ENCODE measurements around the gene APOL5. TPM values are rescaled to one million over a fixed set of nuclear protein-coding genes. Genes with fewer than 3 reads are reported as not detected.
"Not testable (repeated sequence)": the region's sequence is repeated elsewhere in the genome, so short reads cannot be mapped to it uniquely, and the experiment has no call there.

Gene APOL5, protein sequence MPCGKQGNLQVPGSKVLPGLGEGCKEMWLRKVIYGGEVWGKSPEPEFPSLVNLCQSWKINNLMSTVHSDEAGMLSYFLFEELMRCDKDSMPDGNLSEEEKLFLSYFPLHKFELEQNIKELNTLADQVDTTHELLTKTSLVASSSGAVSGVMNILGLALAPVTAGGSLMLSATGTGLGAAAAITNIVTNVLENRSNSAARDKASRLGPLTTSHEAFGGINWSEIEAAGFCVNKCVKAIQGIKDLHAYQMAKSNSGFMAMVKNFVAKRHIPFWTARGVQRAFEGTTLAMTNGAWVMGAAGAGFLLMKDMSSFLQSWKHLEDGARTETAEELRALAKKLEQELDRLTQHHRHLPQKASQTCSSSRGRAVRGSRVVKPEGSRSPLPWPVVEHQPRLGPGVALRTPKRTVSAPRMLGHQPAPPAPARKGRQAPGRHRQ
- not detected for total RNA-seq

DNA sequence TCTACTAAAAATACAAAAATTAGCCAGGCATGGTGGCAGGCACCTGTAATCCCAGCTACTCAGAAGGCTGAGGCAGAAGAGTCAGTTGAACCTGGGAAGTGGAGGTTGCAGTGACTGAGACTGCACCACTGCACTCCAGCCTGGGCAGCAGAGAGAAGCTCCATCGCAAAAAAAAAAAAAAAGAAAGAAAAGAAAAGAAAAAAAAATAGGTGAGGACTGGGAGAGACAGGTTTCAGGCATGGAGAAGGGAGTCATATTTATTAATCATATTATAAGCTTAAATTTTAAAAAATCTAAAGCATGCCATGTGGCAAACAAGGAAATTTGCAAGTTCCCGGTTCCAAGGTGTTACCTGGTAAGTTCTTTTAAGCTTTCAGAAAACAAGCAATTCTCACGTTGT lies at the start of gene APOL5:
Gene APOL5, plus strand, starts transcription at position 301 of the 400 bp plus-strand sequence. Its CDS starts 0 bp downstream, at position 301.
- 74% methylated on average over 3 of the region's 3 CpGs for WGBS
- no peaks in the 10 kb centered on the region for H3K9me3 ChIP-seq
- TF ChIP-seq, protein P1, sequence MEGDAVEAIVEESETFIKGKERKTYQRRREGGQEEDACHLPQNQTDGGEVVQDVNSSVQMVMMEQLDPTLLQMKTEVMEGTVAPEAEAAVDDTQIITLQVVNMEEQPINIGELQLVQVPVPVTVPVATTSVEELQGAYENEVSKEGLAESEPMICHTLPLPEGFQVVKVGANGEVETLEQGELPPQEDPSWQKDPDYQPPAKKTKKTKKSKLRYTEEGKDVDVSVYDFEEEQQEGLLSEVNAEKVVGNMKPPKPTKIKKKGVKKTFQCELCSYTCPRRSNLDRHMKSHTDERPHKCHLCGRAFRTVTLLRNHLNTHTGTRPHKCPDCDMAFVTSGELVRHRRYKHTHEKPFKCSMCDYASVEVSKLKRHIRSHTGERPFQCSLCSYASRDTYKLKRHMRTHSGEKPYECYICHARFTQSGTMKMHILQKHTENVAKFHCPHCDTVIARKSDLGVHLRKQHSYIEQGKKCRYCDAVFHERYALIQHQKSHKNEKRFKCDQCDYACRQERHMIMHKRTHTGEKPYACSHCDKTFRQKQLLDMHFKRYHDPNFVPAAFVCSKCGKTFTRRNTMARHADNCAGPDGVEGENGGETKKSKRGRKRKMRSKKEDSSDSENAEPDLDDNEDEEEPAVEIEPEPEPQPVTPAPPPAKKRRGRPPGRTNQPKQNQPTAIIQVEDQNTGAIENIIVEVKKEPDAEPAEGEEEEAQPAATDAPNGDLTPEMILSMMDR (IDR thresholded peaks at IDR 0.05): no peak
- TF ChIP-seq POLR2AphosphoS5 (IDR thresholded peaks at IDR 0.05) (no peak), POLR2A (IDR thresholded peaks at IDR 0.05) (no peak)
- no peak for DNase-seq (ENCODE audit: low spot score)
- H3K4me3 ChIP-seq: no peak within 1 kb of the TSS
- no peaks in the 10 kb centered on the region for H3K4me1 ChIP-seq (replicated peaks)
- no peaks in the 10 kb centered on the region for H3K27me3 ChIP-seq (replicated peaks; ENCODE audit: insufficient read depth)
- intact Hi-C loops (cut with DNase I): no loop called here
- no peaks in the 10 kb centered on the region for H3K36me3 ChIP-seq
- no peak within 1 kb of the TSS for H3K27ac ChIP-seq

DNA sequence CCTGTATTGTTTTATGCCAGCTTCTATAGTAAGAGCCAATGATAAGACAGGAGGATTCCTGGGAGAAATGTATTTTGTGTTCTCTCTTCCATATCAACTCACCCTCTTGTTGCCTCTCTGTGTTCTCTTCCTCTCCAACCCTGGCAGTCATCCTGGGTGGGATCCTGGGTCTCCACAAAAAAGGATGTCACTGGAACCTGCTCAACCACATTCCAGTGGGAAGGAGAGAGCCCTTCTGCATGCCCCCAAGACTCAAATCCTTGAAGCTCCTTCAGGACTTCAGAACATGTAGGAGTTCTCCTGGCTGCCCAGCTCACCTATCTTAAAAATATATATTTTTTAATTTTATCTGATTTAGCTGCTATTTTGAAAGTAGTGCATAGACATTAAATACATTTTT lies 43.3 kb upstream of the APOL5 start:
- no peaks in the 10 kb centered on the region for H3K36me3 ChIP-seq
- DNase-seq (ENCODE audit: low spot score): no peak
- H3K27me3 ChIP-seq (replicated peaks; ENCODE audit: insufficient read depth): no peaks in the 10 kb centered on the region
- no peaks in the 10 kb centered on the region for H3K9me3 ChIP-seq
- TF ChIP-seq, protein P1 (IDR thresholded peaks at IDR 0.05): no peak
- TF ChIP-seq POLR2A (IDR thresholded peaks at IDR 0.05) (no peak), POLR2AphosphoS5 (IDR thresholded peaks at IDR 0.05) (no peak)
- H3K4me1 ChIP-seq (replicated peaks): no peaks in the 10 kb centered on the region
- intact Hi-C loops (cut with DNase I): no loop called here
- H3K4me3 ChIP-seq: no peak overlapping the region
- no peak overlapping the region for H3K27ac ChIP-seq

DNA sequence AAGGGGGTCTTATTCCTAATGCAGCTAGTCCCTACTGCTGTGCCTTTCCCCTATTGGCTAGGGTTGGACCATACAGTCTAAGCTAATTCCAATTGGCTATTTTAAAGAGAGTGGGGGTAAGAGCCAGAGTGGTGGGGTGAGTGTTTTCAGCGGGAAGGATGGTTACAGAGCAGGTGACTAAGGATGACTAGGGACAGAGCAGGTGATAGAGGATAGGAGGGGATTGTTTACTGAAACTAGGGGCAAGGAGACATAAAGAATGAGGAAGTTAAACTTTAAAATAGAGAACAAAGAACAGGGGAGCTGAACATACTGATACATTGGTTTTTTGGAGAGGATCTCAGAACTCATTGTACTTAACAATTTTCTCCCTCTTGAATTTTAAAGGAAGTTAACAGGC lies 41.6 kb upstream of the APOL5 start:
- DNase-seq (ENCODE audit: low spot score); H3K27ac ChIP-seq; H3K27me3 ChIP-seq (replicated peaks; ENCODE audit: insufficient read depth); H3K4me1 ChIP-seq (replicated peaks); H3K4me3 ChIP-seq; H3K36me3 ChIP-seq; H3K9me3 ChIP-seq; intact Hi-C loops (cut with DNase I): not testable (repeated sequence)
- 25% methylated on average over 1 of the region's 1 CpG for WGBS

DNA sequence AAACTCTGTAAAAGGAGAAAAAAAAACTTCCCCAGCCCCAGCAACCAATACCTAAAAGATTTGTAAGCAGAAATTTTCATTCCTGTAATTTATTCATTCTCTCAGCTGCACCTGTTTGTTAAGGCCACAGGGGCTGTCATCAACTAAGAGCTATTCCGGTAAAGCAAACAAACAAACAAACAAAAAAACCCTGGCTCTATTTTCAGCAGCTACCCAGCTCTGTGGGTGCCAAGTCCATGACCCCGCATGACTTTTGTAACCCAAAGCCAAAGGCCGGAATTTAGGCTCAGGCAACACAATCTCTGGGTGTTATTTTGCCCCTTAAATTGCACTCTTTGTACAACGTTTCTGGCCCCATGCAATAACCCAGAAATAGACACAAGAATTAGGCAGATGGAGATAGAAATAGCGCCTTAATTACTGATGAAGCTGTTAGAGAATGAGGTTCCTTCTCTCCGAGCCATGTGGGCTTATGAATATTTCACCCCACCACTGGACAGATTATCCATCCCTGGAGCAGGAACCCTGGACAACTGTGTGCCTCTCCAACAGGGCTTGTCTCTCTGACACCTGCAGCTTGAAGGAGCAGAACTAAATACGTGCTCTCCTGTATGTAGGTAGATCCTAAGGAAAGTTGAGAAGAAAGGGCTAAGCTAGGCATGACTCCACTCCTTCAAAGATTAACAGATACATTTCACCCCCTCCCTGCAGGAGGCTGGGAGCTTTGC lies 40.0 kb upstream of the APOL5 start:
- Histone ChIP-seq H3K27ac (no peak overlapping the region), H3K27me3 (replicated peaks; ENCODE audit: insufficient read depth) (no peaks in the 10 kb centered on the region), H3K36me3 (no peaks in the 10 kb centered on the region), H3K4me3 (no peak overlapping the region), H3K4me1 (replicated peaks) (no peaks in the 10 kb centered on the region), H3K9me3 (no peaks in the 10 kb centered on the region)
- DNase-seq (ENCODE audit: low spot score): no peak
- TF ChIP-seq, protein P1 (IDR thresholded peaks at IDR 0.05): no peak
- TF ChIP-seq POLR2A (IDR thresholded peaks at IDR 0.05) (no peak), POLR2AphosphoS5 (IDR thresholded peaks at IDR 0.05) (no peak)
- intact Hi-C loops (cut with DNase I): no loop called here
- 73% methylated on average over 7 of the region's 7 CpGs for WGBS

DNA sequence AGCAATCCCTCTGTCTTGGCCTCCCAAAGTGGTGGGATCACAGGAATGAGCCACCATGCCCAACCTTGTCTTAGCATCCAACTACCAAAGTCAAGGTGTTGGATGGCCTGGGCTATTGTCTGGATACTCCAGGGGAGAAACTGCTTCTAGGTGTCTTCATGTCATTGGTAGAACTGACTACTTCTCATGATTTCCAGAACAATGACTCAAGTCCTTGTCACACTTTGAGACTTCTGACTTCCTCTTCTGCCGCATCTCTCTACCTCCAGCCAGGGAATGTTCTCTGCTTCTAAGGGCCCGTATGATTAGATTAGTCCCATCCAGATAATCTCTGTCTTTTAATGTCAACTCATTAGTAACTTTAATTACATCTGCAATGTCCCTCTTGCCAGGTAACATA lies 38.8 kb upstream of the APOL5 start:
- Histone ChIP-seq H3K27me3 (replicated peaks; ENCODE audit: insufficient read depth) (no peaks in the 10 kb centered on the region), H3K36me3 (no peaks in the 10 kb centered on the region), H3K4me3 (no peak overlapping the region), H3K4me1 (replicated peaks) (no peaks in the 10 kb centered on the region), H3K27ac (no peak overlapping the region), H3K9me3 (no peaks in the 10 kb centered on the region)
- WGBS: 88% methylated on average over 2 of the region's 2 CpGs
- intact Hi-C loops (cut with DNase I): no loop called here
- no peak for TF ChIP-seq POLR2A (IDR thresholded peaks at IDR 0.05)
- no peak for TF ChIP-seq POLR2AphosphoS5 (IDR thresholded peaks at IDR 0.05)
- TF ChIP-seq, protein P1 (IDR thresholded peaks at IDR 0.05): no peak
- no peak for DNase-seq (ENCODE audit: low spot score)

DNA sequence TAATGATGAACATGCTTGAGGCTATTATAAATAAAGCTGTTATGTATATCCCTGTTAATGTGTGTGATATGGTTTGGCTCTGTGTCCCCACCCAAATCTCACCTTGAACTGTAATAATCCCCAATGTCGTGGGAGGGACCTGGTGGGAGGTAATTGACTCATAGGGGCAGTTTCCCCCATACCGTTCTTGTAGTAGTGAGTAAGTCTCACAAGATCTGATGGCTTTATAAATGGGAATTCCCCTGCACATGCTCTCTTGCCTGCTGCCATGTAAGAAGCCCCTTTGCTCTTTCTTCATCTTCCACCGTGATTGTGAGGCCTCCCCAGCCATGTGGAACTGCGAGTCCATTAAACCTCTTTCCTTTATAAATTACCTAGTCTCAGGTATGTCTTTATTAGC lies 38.2 kb upstream of the APOL5 start:
- H3K27me3 ChIP-seq (replicated peaks; ENCODE audit: insufficient read depth); intact Hi-C loops (cut with DNase I); H3K36me3 ChIP-seq; H3K4me3 ChIP-seq; H3K4me1 ChIP-seq (replicated peaks); H3K27ac ChIP-seq; DNase-seq (ENCODE audit: low spot score); H3K9me3 ChIP-seq: not testable (repeated sequence)
- 53% methylated on average over 4 of the region's 4 CpGs for WGBS
